ENCODE results near the gene POPDC3.

POPDC3 gene

DNA sequence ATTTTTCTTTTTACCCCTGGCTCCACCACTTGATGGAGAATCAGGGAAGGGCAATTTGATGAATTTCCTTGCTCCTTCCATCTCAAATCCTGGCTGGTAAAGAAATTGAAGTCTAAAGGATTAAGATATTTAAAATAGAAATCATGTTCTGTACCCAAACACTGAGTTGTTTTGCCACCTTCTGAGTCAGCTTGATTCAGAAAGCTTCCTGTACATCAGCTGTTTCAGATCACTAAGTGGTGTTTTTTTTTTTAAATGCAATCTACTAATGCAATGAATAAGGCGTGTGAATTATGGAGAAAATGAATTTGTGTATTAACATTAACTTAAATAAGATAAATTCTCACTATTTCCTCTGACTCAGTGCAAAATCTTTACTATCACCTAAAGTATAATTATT is 11.5 kb upstream of the POPDC3 start:
- no peak for DNase-seq (ENCODE audit: low spot score)
- TF ChIP-seq, protein P1, sequence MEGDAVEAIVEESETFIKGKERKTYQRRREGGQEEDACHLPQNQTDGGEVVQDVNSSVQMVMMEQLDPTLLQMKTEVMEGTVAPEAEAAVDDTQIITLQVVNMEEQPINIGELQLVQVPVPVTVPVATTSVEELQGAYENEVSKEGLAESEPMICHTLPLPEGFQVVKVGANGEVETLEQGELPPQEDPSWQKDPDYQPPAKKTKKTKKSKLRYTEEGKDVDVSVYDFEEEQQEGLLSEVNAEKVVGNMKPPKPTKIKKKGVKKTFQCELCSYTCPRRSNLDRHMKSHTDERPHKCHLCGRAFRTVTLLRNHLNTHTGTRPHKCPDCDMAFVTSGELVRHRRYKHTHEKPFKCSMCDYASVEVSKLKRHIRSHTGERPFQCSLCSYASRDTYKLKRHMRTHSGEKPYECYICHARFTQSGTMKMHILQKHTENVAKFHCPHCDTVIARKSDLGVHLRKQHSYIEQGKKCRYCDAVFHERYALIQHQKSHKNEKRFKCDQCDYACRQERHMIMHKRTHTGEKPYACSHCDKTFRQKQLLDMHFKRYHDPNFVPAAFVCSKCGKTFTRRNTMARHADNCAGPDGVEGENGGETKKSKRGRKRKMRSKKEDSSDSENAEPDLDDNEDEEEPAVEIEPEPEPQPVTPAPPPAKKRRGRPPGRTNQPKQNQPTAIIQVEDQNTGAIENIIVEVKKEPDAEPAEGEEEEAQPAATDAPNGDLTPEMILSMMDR (IDR thresholded peaks at IDR 0.05; ENCODE audit: borderline replicate concordance, control extremely low read depth, extremely low read depth, insufficient read depth, missing control alignments), result no peak
- in situ Hi-C loops (cut with MboI; ENCODE audit: low sequenced_read_pairs, unreplicated experiment), result no loop called here

DNA sequence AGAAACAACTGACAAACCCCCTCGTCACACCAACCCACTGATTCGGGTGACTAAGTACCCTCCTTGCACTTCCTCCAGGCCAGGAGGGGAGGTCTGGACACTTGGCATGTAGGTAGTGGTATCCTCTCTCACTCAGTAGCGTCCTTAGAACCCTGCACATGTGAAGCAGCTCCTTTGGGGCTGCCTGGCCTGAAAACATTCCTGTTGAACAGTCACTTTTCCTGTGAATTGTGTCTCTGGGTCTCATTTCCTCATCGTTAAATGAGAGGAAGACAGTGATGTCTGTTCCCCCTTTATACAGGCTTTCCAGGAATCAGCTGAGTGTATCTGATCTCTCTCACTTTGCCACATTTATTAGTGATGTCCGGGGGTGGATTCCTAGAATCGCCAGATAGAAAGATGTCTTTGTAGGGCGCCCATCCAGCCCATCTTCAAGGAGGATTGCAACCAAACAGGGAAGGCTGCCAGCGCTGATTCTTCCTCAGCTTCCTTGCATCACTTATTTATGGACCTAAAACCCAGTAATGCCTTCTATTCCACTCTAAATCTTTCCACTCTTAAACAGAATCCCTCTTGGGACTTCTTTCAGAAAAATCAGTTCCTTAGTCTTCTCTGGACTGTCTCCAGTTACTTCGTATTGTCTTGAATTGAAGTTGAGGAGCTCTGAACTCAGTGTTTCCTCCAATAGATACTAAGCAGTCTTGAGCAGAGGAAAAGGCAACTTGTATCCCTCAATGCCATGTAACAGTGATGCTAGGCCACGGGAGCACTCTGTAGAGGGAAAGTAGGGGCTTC is 9.4 kb upstream of the POPDC3 start:
- in situ Hi-C loops (cut with MboI; ENCODE audit: low sequenced_read_pairs, unreplicated experiment), result no loop called here
- TF ChIP-seq, protein P1 (IDR thresholded peaks at IDR 0.05; ENCODE audit: borderline replicate concordance, control extremely low read depth, extremely low read depth, insufficient read depth, missing control alignments), result no peak
- DNase-seq (ENCODE audit: low spot score), result no peak

DNA sequence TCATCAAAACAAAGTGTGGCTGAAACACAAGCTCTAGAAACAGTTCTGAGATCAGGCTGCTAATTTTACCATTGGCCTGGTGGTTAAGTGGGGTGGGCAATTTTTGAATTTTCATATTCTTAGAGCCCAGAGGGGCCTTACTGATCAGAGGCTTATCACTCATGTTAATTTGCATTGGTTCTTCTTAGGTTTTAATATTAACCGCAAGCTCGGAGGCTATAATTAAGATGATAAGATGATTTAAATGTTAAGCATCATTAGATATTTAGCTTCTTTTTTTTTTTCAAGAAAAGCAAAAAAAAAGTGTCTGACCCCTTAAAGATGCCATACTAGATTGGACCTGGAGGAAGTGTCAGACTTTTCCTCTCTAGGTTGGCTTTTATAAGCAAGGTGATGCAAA is 8.4 kb upstream of the POPDC3 start:
- TF ChIP-seq, protein P1 (IDR thresholded peaks at IDR 0.05; ENCODE audit: borderline replicate concordance, control extremely low read depth, extremely low read depth, insufficient read depth, missing control alignments), result no peak
- no peak for DNase-seq (ENCODE audit: low spot score)
- in situ Hi-C loops (cut with MboI; ENCODE audit: low sequenced_read_pairs, unreplicated experiment), result no loop called here

DNA sequence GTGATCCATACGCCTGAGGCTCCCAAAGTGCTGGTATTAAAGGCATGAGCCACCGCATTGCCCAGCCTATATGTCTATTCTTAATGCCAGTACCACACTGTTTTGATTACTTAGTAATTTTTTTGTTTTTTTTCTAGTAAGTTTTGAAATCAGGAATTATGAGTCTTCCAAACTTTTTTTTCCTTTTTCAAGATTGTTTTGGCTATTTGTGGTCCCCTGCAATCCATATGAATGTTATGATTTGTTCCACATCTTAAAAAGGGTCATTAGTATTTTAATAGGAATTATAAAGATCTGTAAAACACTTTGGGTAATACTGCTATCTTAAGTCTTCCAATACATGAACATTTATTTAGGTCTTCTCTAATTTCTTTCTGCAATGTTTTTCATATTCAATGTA is 6.8 kb upstream of the POPDC3 start:
- in situ Hi-C loops (cut with MboI; ENCODE audit: low sequenced_read_pairs, unreplicated experiment), result no loop called here
- DNase-seq (ENCODE audit: low spot score), result no peak

DNA sequence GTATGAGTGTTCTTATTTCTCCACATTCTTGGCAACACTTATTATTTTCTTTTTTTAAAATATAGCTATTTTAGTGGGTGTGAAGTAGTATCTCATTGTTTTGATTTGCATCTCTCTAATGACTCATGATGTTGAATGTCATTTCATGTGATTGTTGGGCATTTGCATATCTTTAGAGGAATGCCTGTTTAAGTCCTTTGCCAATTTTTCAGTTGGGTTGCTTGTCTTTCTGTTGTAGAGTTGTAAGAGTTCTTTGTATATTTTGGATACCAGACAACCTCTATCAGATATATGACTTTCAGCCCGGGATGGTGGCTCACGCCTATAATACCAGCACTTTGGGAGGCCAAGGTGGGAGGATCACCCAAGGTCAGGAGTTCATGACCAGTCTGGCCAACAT is 5.1 kb upstream of the POPDC3 start:
- DNase-seq (ENCODE audit: low spot score), result no peak
- TF ChIP-seq, protein P1 (IDR thresholded peaks at IDR 0.05; ENCODE audit: borderline replicate concordance, control extremely low read depth, extremely low read depth, insufficient read depth, missing control alignments), result no peak
- in situ Hi-C loops (cut with MboI; ENCODE audit: low sequenced_read_pairs, unreplicated experiment), result no loop called here

More for the DNA sequence above, 6.8 kb upstream of the POPDC3 start:
- TF ChIP-seq, protein P1 (IDR thresholded peaks at IDR 0.05; ENCODE audit: borderline replicate concordance, control extremely low read depth, extremely low read depth, insufficient read depth, missing control alignments), result no peak

DNA sequence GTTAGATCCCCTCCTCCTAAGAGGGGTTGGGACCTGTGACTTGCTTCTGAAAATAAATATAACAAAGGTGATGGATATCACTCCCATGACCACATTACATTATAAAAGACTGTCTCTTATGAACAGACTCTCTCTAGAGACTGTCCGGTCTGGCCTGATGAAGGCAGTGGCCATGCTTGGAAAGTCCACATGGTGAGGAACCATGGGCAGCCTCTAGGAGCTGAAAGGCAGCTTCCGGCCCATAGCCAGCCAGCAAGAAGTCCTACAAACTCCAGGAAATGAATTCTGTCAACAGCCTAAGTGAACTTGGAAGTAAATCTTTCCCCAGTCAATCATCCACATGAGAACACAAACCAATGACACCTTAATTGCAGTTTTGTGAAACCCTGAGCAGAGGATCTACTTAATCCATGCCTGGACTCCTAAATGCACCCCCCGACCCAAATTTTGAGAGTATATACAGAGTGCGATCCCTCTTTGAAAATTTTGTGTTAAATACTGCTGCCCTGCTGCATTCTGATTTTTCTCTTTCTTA is 2.2 kb upstream of the POPDC3 start:
- in situ Hi-C loops (cut with MboI; ENCODE audit: low sequenced_read_pairs, unreplicated experiment), result no loop called here
- no peak for DNase-seq (ENCODE audit: low spot score)

More for the DNA sequence above, 2.2 kb upstream of the POPDC3 start:
- TF ChIP-seq, protein P1 (IDR thresholded peaks at IDR 0.05; ENCODE audit: borderline replicate concordance, control extremely low read depth, extremely low read depth, insufficient read depth, missing control alignments), result no peak

Measured in GM13976 (cell line).